Measurements from ENCODE around the gene ARID4A. TPM values are rescaled to one million over a fixed set of nuclear protein-coding genes. Genes with fewer than 3 reads are reported as not detected.

The ARID4A gene
- total and polyA plus RNA-seq, 2 donors (not counting 3 experiments of a cell fraction or from before 2014, with no cell fraction given), result 3.7 to 20.0 TPM

DNA sequence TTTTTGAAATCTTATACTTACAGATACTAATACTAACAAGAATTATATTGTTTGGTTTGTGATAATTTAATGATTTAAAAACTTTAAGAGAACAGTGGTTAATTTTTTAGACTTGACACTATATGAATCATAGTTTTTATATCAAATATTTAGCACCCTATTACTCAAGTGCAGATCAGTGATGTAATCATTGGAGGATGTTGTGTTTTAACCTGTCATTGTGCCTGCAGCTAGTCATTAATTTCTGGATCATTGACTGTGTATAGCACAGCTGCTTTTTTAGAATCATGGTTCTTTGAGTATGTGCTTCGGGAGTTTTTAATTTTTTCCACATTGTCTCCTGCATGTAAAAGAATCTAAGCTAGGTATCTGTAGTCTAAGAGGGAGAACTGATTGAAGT lies 17.3 kb downstream of the ARID4A start:
- no peak for DNase-seq (ENCODE audit: low read depth, low spot score)
- Histone ChIP-seq H3K27me3 (ENCODE audit: control insufficient read depth in 2 of 2, insufficient read depth in 2 of 2, low read length in 2 of 2) (no peaks in the 10 kb centered on the region), H4K20me1 (replicated peaks; ENCODE audit: control insufficient read depth, extremely low read depth, insufficient read depth, low read length) (no peaks in the 10 kb centered on the region), H3K4me1 (ENCODE audit: control insufficient read depth, extremely low read depth, insufficient read depth, low read length) (no peaks in the 10 kb centered on the region), H3K9me1 (replicated peaks; ENCODE audit: control insufficient read depth, extremely low read depth, insufficient read depth, low read length) (no peaks in the 10 kb centered on the region), H3K4me2 (ENCODE audit: insufficient read depth, low read length) (no peak overlapping the region), H2AFZ (ENCODE audit: low read depth, low read length) (no peak overlapping the region), H3K79me2 (ENCODE audit: control insufficient read depth, insufficient read depth, low read length) (no peaks in the 10 kb centered on the region), H3K36me3 (ENCODE audit: control insufficient read depth in 2 of 2, extremely low read depth in 1 of 2, insufficient read depth in 2 of 2, low read length in 2 of 2) (peaks cover 0 to 3% of the 10 kb centered on the region in 2 experiments), H3K4me3 (replicated peaks in 1 of 3; ENCODE audit: insufficient read depth in 1 of 3, low read depth in 1 of 3, low read length in 3 of 3) (no peak overlapping the region), H3K9me3 (replicated peaks; ENCODE audit: control insufficient read depth, insufficient read depth, low read length) (no peaks in the 10 kb centered on the region), H3K9ac (replicated peaks; ENCODE audit: extremely low read depth, insufficient read depth, low read length) (no peak overlapping the region), H3K27ac (ENCODE audit: insufficient read depth, low read depth, low read length) (no peak overlapping the region)
- FAIRE-seq, result no peak
- intact Hi-C loops (cut with micrococcal nuclease), result no loop called here
- ChIA-PET CTCF (no interaction called here), POLR2A (no interaction called here)
- BruUV-seq (replicated peaks), result no TSS peak
- TF ChIP-seq POLR2AphosphoS5 (IDR thresholded peaks at IDR 0.05; ENCODE audit: insufficient read depth, low read depth, low read length) (no peak), JUN (IDR thresholded peaks at IDR 0.05; ENCODE audit: borderline replicate concordance, insufficient read depth, insufficient read length, low read depth) (no peak), POLR2A (IDR thresholded peaks at IDR 0.05; ENCODE audit: low read depth, low read length) (no peak), GATA2 (IDR thresholded peaks at IDR 0.05; ENCODE audit: insufficient read depth, insufficient read length, low read depth, low read length) (no peak), MYC (IDR thresholded peaks at IDR 0.05; ENCODE audit: low read depth, low read length) (no peak), EZH2 (IDR thresholded peaks at IDR 0.05; ENCODE audit: borderline replicate concordance, low read depth, low read length, severe bottlenecking) (no peak), FOS (IDR thresholded peaks at IDR 0.05; ENCODE audit: borderline replicate concordance, insufficient read depth, low read length) (no peak)
- TF ChIP-seq, protein P1, sequence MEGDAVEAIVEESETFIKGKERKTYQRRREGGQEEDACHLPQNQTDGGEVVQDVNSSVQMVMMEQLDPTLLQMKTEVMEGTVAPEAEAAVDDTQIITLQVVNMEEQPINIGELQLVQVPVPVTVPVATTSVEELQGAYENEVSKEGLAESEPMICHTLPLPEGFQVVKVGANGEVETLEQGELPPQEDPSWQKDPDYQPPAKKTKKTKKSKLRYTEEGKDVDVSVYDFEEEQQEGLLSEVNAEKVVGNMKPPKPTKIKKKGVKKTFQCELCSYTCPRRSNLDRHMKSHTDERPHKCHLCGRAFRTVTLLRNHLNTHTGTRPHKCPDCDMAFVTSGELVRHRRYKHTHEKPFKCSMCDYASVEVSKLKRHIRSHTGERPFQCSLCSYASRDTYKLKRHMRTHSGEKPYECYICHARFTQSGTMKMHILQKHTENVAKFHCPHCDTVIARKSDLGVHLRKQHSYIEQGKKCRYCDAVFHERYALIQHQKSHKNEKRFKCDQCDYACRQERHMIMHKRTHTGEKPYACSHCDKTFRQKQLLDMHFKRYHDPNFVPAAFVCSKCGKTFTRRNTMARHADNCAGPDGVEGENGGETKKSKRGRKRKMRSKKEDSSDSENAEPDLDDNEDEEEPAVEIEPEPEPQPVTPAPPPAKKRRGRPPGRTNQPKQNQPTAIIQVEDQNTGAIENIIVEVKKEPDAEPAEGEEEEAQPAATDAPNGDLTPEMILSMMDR (IDR thresholded peaks at IDR 0.05; ENCODE audit: extremely low read depth in 1 of 2, insufficient read depth in 1 of 2, low read depth in 1 of 2, low read length in 2 of 2), result no peak
- TF ChIP-seq, protein P2, sequence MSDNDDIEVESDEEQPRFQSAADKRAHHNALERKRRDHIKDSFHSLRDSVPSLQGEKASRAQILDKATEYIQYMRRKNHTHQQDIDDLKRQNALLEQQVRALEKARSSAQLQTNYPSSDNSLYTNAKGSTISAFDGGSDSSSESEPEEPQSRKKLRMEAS (IDR thresholded peaks at IDR 0.05; ENCODE audit: insufficient read depth, insufficient read length), result no peak
- dilution Hi-C loops (cut with MboI; ENCODE audit: extremely low pct_ligation_motif_present, low sequenced_read_pairs), result no loop called here

All from endothelial cell of umbilical vein (primary cell).